Measurements from ENCODE around the gene NME4. TPM values are rescaled to one million over a fixed set of nuclear protein-coding genes. Genes with fewer than 3 reads are reported as not detected.

The NME4 gene
- polyA plus RNA-seq, 1 of the 3 experiments (the other 2 are of a cell fraction), result 509 TPM

DNA sequence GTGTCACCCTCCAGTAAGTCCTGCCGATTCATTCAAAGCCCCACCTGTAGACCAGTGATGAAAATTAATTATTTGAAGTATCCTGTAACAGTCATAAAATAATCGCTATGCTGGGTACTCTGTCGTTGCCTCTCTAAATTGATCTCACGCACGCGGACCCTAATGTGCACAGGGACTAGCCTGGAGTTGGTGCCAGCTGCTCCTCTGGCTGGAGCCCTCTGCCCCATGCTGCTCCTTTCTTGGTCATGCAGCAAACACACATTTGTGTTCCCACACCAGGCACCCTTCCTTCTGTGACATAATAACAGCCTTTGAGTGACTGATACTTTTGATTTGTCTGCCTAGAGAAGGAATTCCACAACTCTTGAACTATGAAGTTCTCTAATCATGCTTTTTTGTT lies 44.4 kb downstream of the NME4 start:
- TF ChIP-seq RFX5 (IDR thresholded peaks at IDR 0.05; ENCODE audit: low read length) (no peak), CHD2 (IDR thresholded peaks at IDR 0.05; ENCODE audit: low read length, partially characterized antibody) (no peak), TAF1 (IDR thresholded peaks at IDR 0.05; ENCODE audit: borderline replicate concordance, low read depth, low read length) (no peak), SMC3 (IDR thresholded peaks at IDR 0.05; ENCODE audit: low read depth, low read length) (no peak), EP300 (IDR thresholded peaks at IDR 0.05; ENCODE audit: borderline replicate concordance in 1 of 2, low read depth in 1 of 2, low read length in 1 of 2) (no peak), NFIC (IDR thresholded peaks at IDR 0.05; ENCODE audit: borderline replicate concordance) (no peak), NRF1 (IDR thresholded peaks at IDR 0.05; ENCODE audit: low read depth, low read length) (no peak), GABPA (IDR thresholded peaks at IDR 0.05; ENCODE audit: low read depth) (no peak), MXI1 (IDR thresholded peaks at IDR 0.05; ENCODE audit: low read depth, low read length) (no peak), FOXJ3 (CRISPR knock-in tag; IDR thresholded peaks at IDR 0.05) (no peak), RXRA (IDR thresholded peaks at IDR 0.05; ENCODE audit: borderline replicate concordance, low read depth) (no peak), POLR2AphosphoS5 (IDR thresholded peaks at IDR 0.05; ENCODE audit: low read depth, low read length) (no peak)
- TF ChIP-seq, protein P1, sequence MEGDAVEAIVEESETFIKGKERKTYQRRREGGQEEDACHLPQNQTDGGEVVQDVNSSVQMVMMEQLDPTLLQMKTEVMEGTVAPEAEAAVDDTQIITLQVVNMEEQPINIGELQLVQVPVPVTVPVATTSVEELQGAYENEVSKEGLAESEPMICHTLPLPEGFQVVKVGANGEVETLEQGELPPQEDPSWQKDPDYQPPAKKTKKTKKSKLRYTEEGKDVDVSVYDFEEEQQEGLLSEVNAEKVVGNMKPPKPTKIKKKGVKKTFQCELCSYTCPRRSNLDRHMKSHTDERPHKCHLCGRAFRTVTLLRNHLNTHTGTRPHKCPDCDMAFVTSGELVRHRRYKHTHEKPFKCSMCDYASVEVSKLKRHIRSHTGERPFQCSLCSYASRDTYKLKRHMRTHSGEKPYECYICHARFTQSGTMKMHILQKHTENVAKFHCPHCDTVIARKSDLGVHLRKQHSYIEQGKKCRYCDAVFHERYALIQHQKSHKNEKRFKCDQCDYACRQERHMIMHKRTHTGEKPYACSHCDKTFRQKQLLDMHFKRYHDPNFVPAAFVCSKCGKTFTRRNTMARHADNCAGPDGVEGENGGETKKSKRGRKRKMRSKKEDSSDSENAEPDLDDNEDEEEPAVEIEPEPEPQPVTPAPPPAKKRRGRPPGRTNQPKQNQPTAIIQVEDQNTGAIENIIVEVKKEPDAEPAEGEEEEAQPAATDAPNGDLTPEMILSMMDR (IDR thresholded peaks at IDR 0.05), result no peak
- TF ChIP-seq, protein P2, sequence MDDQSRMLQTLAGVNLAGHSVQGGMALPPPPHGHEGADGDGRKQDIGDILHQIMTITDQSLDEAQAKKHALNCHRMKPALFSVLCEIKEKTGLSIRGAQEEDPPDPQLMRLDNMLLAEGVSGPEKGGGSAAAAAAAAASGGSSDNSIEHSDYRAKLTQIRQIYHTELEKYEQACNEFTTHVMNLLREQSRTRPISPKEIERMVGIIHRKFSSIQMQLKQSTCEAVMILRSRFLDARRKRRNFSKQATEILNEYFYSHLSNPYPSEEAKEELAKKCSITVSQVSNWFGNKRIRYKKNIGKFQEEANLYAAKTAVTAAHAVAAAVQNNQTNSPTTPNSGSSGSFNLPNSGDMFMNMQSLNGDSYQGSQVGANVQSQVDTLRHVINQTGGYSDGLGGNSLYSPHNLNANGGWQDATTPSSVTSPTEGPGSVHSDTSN (IDR thresholded peaks at IDR 0.05), result no peak
- Histone ChIP-seq H3K79me2 (ENCODE audit: insufficient read depth) (peaks cover 94% of the 10 kb centered on the region), H3K27ac (ENCODE audit: low read depth in 2 of 2, low read length in 1 of 2) (no peak overlapping the region), H3K36me3 (replicated peaks in 1 of 2; ENCODE audit: control insufficient read depth in 1 of 2, insufficient read depth in 2 of 2, low read length in 1 of 2) (no peaks in the 10 kb centered on the region), H3K9me3 (no peaks in the 10 kb centered on the region), H3F3A (replicated peaks; ENCODE audit: insufficient read depth) (no peaks in the 10 kb centered on the region), H3K9me2 (no peaks in the 10 kb centered on the region), H4K20me1 (ENCODE audit: insufficient read depth) (peaks cover 54% of the 10 kb centered on the region), H3K4me3 (ENCODE audit: low read depth in 2 of 2, low read length in 1 of 2) (no peak overlapping the region), H3K9ac (no peak overlapping the region), H3K27me3 (ENCODE audit: insufficient read depth) (no peaks in the 10 kb centered on the region), H2AFZ (ENCODE audit: low read depth) (no peak overlapping the region), H3K4me2 (no peak overlapping the region), H3K4me1 (ENCODE audit: control insufficient read depth in 1 of 2, insufficient read depth in 2 of 2, low read depth in 1 of 2, low read length in 1 of 2) (peaks cover 0 to 11% of the 10 kb centered on the region in 2 experiments; a peak in 1 of 4 replicates)
- ChIA-PET POLR2A (no interaction called here), CTCF (no interaction called here)
- WGBS (ENCODE audit: low lambda C conversion rate), result 93% methylated on average over 6 of the region's 6 CpGs
- no peak for DNase-seq

GRCh38 chr16:442976-443375 lies 46.0 kb downstream of the NME4 start:
- ChIA-PET CTCF (interaction anchor here (0.7 kb wide), 1 partner anchor 367 kb away, joined by 3 read pairs; no protein-coding TSS in a partner anchor), POLR2A (no interaction called here)
- no peak overlapping the region for H3K4me2 ChIP-seq
- H3K4me3 ChIP-seq (ENCODE audit: low read depth in 2 of 2, low read length in 1 of 2), result no peak overlapping the region
- no peaks in the 10 kb centered on the region for H3F3A ChIP-seq (replicated peaks; ENCODE audit: insufficient read depth)
- H3K27ac ChIP-seq (ENCODE audit: low read depth in 2 of 2, low read length in 1 of 2), result no peak overlapping the region
- peaks cover 0 to 11% of the 10 kb centered on the region in 2 experiments; a peak in 1 of 4 replicates for H3K4me1 ChIP-seq (ENCODE audit: control insufficient read depth in 1 of 2, insufficient read depth in 2 of 2, low read depth in 1 of 2, low read length in 1 of 2)
- no peaks in the 10 kb centered on the region for H3K9me2 ChIP-seq
- WGBS (ENCODE audit: low lambda C conversion rate), result 91% methylated on average over 6 of the region's 6 CpGs
- no peak for DNase-seq
- H2AFZ ChIP-seq (ENCODE audit: low read depth), result no peak overlapping the region
- H4K20me1 ChIP-seq (ENCODE audit: insufficient read depth), result peaks cover 61% of the 10 kb centered on the region
- no peak overlapping the region for H3K9ac ChIP-seq
- H3K36me3 ChIP-seq (replicated peaks in 1 of 2; ENCODE audit: control insufficient read depth in 1 of 2, insufficient read depth in 2 of 2, low read length in 1 of 2), result no peaks in the 10 kb centered on the region
- H3K79me2 ChIP-seq (ENCODE audit: insufficient read depth), result peaks cover 94% of the 10 kb centered on the region
- H3K27me3 ChIP-seq (ENCODE audit: insufficient read depth), result no peaks in the 10 kb centered on the region
- H3K9me3 ChIP-seq, result no peaks in the 10 kb centered on the region
- no peak for TF ChIP-seq POLR2AphosphoS5 (IDR thresholded peaks at IDR 0.05; ENCODE audit: low read depth, low read length)
- no peak for TF ChIP-seq IRF3 (IDR thresholded peaks at IDR 0.05; ENCODE audit: low read depth, low read length)
- TF ChIP-seq RAD21 (IDR thresholded peaks at IDR 0.05; ENCODE audit: low read length), result no peak
- TF ChIP-seq SMC3 (IDR thresholded peaks at IDR 0.05; ENCODE audit: low read depth, low read length), result no peak
- TF ChIP-seq, protein P3, sequence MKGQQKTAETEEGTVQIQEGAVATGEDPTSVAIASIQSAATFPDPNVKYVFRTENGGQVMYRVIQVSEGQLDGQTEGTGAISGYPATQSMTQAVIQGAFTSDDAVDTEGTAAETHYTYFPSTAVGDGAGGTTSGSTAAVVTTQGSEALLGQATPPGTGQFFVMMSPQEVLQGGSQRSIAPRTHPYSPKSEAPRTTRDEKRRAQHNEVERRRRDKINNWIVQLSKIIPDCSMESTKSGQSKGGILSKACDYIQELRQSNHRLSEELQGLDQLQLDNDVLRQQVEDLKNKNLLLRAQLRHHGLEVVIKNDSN (IDR thresholded peaks at IDR 0.05; ENCODE audit: borderline replicate concordance, low read depth), result no peak
- TF ChIP-seq, protein P4, sequence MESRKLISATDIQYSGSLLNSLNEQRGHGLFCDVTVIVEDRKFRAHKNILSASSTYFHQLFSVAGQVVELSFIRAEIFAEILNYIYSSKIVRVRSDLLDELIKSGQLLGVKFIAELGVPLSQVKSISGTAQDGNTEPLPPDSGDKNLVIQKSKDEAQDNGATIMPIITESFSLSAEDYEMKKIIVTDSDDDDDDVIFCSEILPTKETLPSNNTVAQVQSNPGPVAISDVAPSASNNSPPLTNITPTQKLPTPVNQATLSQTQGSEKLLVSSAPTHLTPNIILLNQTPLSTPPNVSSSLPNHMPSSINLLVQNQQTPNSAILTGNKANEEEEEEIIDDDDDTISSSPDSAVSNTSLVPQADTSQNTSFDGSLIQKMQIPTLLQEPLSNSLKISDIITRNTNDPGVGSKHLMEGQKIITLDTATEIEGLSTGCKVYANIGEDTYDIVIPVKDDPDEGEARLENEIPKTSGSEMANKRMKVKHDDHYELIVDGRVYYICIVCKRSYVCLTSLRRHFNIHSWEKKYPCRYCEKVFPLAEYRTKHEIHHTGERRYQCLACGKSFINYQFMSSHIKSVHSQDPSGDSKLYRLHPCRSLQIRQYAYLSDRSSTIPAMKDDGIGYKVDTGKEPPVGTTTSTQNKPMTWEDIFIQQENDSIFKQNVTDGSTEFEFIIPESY (IDR thresholded peaks at IDR 0.05; ENCODE audit: borderline replicate concordance, low read depth), result no peak
